ENCODE results near the gene MSANTD4.
"Not testable (repeated sequence)": the region's sequence is repeated elsewhere in the genome, so short reads cannot be mapped to it uniquely, and the experiment has no call there.

The MSANTD4 gene

GRCh38 chr11:106021967-106022794 lies at the start of gene MSANTD4:
Gene MSANTD4, minus strand, starts transcription at chr11:106022240. Its CDS starts 11,323 bp downstream, at chr11:106010917.
- H3K4me3 ChIP-seq: peak within 1 kb of the TSS; percentile 92
- peak within 1 kb of the TSS; percentile 79 for H3K9ac ChIP-seq (ENCODE audit: insufficient read length)
- TF ChIP-seq FOXP2 (optimal IDR thresholded peaks at IDR 0.05; ENCODE audit: control extremely low read depth, extremely low read length, insufficient read depth) (no peak), POLR2AphosphoS5 (IDR thresholded peaks at IDR 0.05; ENCODE audit: borderline replicate concordance, low read depth, low read length) (peak; percentile 50; the same call in 1 of the 2 replicates), EZH2 (IDR thresholded peaks at IDR 0.05) (no peak)
- peaks cover 7% of the 10 kb centered on the region for H3K36me3 ChIP-seq (ENCODE audit: insufficient read depth, low read length)
- H3K9me3 ChIP-seq (ENCODE audit: low read depth, low read length): no peaks in the 10 kb centered on the region
- peak; percentile 97 for DNase-seq (ENCODE audit: low read depth, low spot score)
- 0 out of 2 replicates have a peak within 1 kb of the TSS, but pooled peaks have one; percentile 48 for H3K27ac ChIP-seq

- Histone ChIP-seq H3K4me3 (no peak overlapping the region), H3K9ac (ENCODE audit: insufficient read length) (no peak overlapping the region), H3K9me3 (ENCODE audit: low read depth, low read length) (no peaks in the 10 kb centered on the region), H3K27ac (no peak overlapping the region), H3K36me3 (ENCODE audit: insufficient read depth, low read length) (no peaks in the 10 kb centered on the region)
- no peak for DNase-seq (ENCODE audit: low read depth, low spot score)
- TF ChIP-seq EZH2 (IDR thresholded peaks at IDR 0.05): no peak
Measured at GRCh38 chr11:106070606-106071005, 48.6 kb upstream of the MSANTD4 start.

GRCh38 chr11:106063009-106063408 lies 41.0 kb upstream of the MSANTD4 start:
- Histone ChIP-seq H3K4me3 (no peak overlapping the region), H3K27ac (no peak overlapping the region), H3K9me3 (ENCODE audit: low read depth, low read length) (no peaks in the 10 kb centered on the region), H3K9ac (ENCODE audit: insufficient read length) (no peak overlapping the region), H3K36me3 (ENCODE audit: insufficient read depth, low read length) (no peaks in the 10 kb centered on the region)
- TF ChIP-seq FOXP2 (optimal IDR thresholded peaks at IDR 0.05; ENCODE audit: control extremely low read depth, extremely low read length, insufficient read depth): no peak
- TF ChIP-seq EZH2 (IDR thresholded peaks at IDR 0.05): no peak
- DNase-seq (ENCODE audit: low read depth, low spot score): no peak

- TF ChIP-seq FOXP2 (optimal IDR thresholded peaks at IDR 0.05; ENCODE audit: control extremely low read depth, extremely low read length, insufficient read depth) (no peak), POLR2AphosphoS5 (IDR thresholded peaks at IDR 0.05; ENCODE audit: borderline replicate concordance, low read depth, low read length) (no peak), EZH2 (IDR thresholded peaks at IDR 0.05) (no peak)
- H3K27ac ChIP-seq: no peak overlapping the region
- no peaks in the 10 kb centered on the region for H3K36me3 ChIP-seq (ENCODE audit: insufficient read depth, low read length)
- no peaks in the 10 kb centered on the region for H3K9me3 ChIP-seq (ENCODE audit: low read depth, low read length)
- no peak for DNase-seq (ENCODE audit: low read depth, low spot score)
- H3K4me3 ChIP-seq: no peak overlapping the region
- no peak overlapping the region for H3K9ac ChIP-seq (ENCODE audit: insufficient read length)
Measured at GRCh38 chr11:106061954-106062949, 40.2 kb upstream of the MSANTD4 start.

- no peak for DNase-seq (ENCODE audit: low read depth, low spot score)
- no peaks in the 10 kb centered on the region for H3K9me3 ChIP-seq (ENCODE audit: low read depth, low read length)
- H3K27ac ChIP-seq: no peak overlapping the region
- no peak overlapping the region for H3K4me3 ChIP-seq
- H3K9ac ChIP-seq (ENCODE audit: insufficient read length): no peak overlapping the region
- H3K36me3 ChIP-seq (ENCODE audit: insufficient read depth, low read length): no peaks in the 10 kb centered on the region
- TF ChIP-seq FOXP2 (optimal IDR thresholded peaks at IDR 0.05; ENCODE audit: control extremely low read depth, extremely low read length, insufficient read depth) (no peak), POLR2AphosphoS5 (IDR thresholded peaks at IDR 0.05; ENCODE audit: borderline replicate concordance, low read depth, low read length) (no peak), EZH2 (IDR thresholded peaks at IDR 0.05) (no peak)
Measured at GRCh38 chr11:106061249-106061784, 39.3 kb upstream of the MSANTD4 start.

- no peak for TF ChIP-seq FOXP2 (optimal IDR thresholded peaks at IDR 0.05; ENCODE audit: control extremely low read depth, extremely low read length, insufficient read depth)
- no peak for TF ChIP-seq EZH2 (IDR thresholded peaks at IDR 0.05)
- TF ChIP-seq POLR2AphosphoS5 (IDR thresholded peaks at IDR 0.05; ENCODE audit: borderline replicate concordance, low read depth, low read length): no peak
- Histone ChIP-seq H3K9me3 (ENCODE audit: low read depth, low read length) (no peaks in the 10 kb centered on the region), H3K4me3 (no peak overlapping the region), H3K27ac (no peak overlapping the region), H3K36me3 (ENCODE audit: insufficient read depth, low read length) (no peaks in the 10 kb centered on the region), H3K9ac (ENCODE audit: insufficient read length) (no peak overlapping the region)
- no peak for DNase-seq (ENCODE audit: low read depth, low spot score)
Measured at GRCh38 chr11:106059617-106060016, 37.6 kb upstream of the MSANTD4 start.

- H3K9ac ChIP-seq (ENCODE audit: insufficient read length); H3K36me3 ChIP-seq (ENCODE audit: insufficient read depth, low read length); DNase-seq (ENCODE audit: low read depth, low spot score); H3K4me3 ChIP-seq; H3K9me3 ChIP-seq (ENCODE audit: low read depth, low read length); H3K27ac ChIP-seq: not testable (repeated sequence)
Measured at GRCh38 chr11:106058377-106058776, 36.3 kb upstream of the MSANTD4 start.

GRCh38 chr11:106051103-106051502 lies 29.1 kb upstream of the MSANTD4 start:
- H3K9ac ChIP-seq (ENCODE audit: insufficient read length): no peak overlapping the region
- no peaks in the 10 kb centered on the region for H3K9me3 ChIP-seq (ENCODE audit: low read depth, low read length)
- H3K36me3 ChIP-seq (ENCODE audit: insufficient read depth, low read length): no peaks in the 10 kb centered on the region
- DNase-seq (ENCODE audit: low read depth, low spot score): no peak
- TF ChIP-seq POLR2AphosphoS5 (IDR thresholded peaks at IDR 0.05; ENCODE audit: borderline replicate concordance, low read depth, low read length): no peak
- no peak for TF ChIP-seq EZH2 (IDR thresholded peaks at IDR 0.05)
- no peak for TF ChIP-seq FOXP2 (optimal IDR thresholded peaks at IDR 0.05; ENCODE audit: control extremely low read depth, extremely low read length, insufficient read depth)
- no peak overlapping the region for H3K27ac ChIP-seq
- H3K4me3 ChIP-seq: no peak overlapping the region

All from SK-N-MC (cell line).